Lower leg skin (tissue), 4 donors: Measurements from ENCODE around the gene SCARB2. TPM values are rescaled to one million over a fixed set of nuclear protein-coding genes. Genes with fewer than 3 reads are reported as not detected.

Experiments used
- DNase-seq, 2 donors: peaks; one replicate each; pipeline ENCODE4 v3.0.0-alpha.2; 2019; ENCODE audit warnings: low spot score in 2 of 2
- H3K4me3 ChIP-seq: fragments of 200-600 bp; sonication (generic); 2 replicates; pipeline ENCODE4 v1.5.1; 2017; ENCODE audit warnings: mild to moderate bottlenecking, low read depth; ENCODE audit not compliant: poor library complexity, severe bottlenecking
- CTCF ChIP-seq, 3 donors: fragments of 450-650 bp; IDR thresholded peaks; one replicate each; pipeline ENCODE4 v1.5.1; 2016; ENCODE audit warnings: antibody characterized with exemption in 3 of 3, mild to moderate bottlenecking in 3 of 3, moderate library complexity in 2 of 3
- POLR2A ChIP-seq, 2 donors: fragments of 450-650 bp; IDR thresholded peaks; one replicate each; pipeline ENCODE4 v1.6.1; 2016 to 2017; ENCODE audit warnings: antibody characterized with exemption in 2 of 2, mild to moderate bottlenecking in 1 of 2, moderate library complexity in 1 of 2
- WGBS, 2 donors: methylation state at CpG; one replicate each; pipeline ENCODE4 v1.1.5; 2018; 5-methylcytosine and 5-hydroxymethylcytosine counted together
- intact Hi-C: fragments of 100-400 bp; cut with DNase I; formaldehyde crosslinking; loops from one replicate; pipeline ENCODE4 v1.15.0; 2023; ENCODE audit warnings: low total_unique reads
- total RNA-seq, 4 donors: library from RNA; depleted of rRNA; stranded (reverse); fragments of >200 nt; gene quantifications; one replicate each; pipeline ENCODE4 v1.1.0, GENCODE V29; 2016

The SCARB2 gene
- total RNA-seq, 4 donors from 2014 or later, result 74.9 to 111 (median 82.8) TPM

GRCh38 chr4:76207549-76207948 is 6.1 kb downstream of the SCARB2 start:
- no peak overlapping the region for H3K4me3 ChIP-seq
- no peak for TF ChIP-seq POLR2A (IDR thresholded peaks at IDR 0.05)
- TF ChIP-seq CTCF (IDR thresholded peaks at IDR 0.05), result no peak
- no peak for DNase-seq
- intact Hi-C loops, result no loop called here

- no peak for DNase-seq
- TF ChIP-seq CTCF (IDR thresholded peaks at IDR 0.05), result no peak
- no peak for TF ChIP-seq POLR2A (IDR thresholded peaks at IDR 0.05)
- 54 to 56% methylated on average over 7 of the region's 7 CpGs for WGBS, 2 donors
- intact Hi-C loops, result no loop called here
- H3K4me3 ChIP-seq, result no peak overlapping the region
These were observed 7.2 kb downstream of the SCARB2 start for GRCh38 chr4:76206222-76206942.

DNA sequence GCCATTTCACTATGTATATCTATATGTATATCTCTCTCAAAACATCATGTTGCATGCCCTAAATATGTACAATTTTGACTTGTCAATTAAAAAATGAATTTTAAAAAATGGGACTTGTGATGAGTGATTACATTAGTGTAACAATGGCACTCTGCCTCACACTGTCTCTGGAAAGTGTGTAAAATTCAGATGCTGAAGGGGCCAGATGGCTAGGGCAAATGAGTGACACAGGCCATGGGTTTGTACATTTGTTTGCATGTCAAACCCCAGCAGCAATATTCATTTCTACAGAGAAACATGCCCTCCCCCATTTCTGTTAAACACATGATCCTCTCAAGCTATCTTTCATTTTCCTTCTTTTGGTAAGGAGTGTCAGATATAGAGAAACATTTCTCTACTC is 8.1 kb downstream of the SCARB2 start:
- H3K4me3 ChIP-seq, result no peak overlapping the region
- intact Hi-C loops, result no loop called here
- no peak for DNase-seq
- TF ChIP-seq CTCF (IDR thresholded peaks at IDR 0.05), result no peak

- intact Hi-C loops, result no loop called here
- 86 to 93% methylated on average over 1 of the region's 1 CpG for WGBS, 2 donors
- no peak overlapping the region for H3K4me3 ChIP-seq
- no peak for DNase-seq
- TF ChIP-seq POLR2A (IDR thresholded peaks at IDR 0.05), result no peak
- no peak for TF ChIP-seq CTCF (IDR thresholded peaks at IDR 0.05)
These were observed 8.7 kb downstream of the SCARB2 start for GRCh38 chr4:76204936-76205335.

DNA sequence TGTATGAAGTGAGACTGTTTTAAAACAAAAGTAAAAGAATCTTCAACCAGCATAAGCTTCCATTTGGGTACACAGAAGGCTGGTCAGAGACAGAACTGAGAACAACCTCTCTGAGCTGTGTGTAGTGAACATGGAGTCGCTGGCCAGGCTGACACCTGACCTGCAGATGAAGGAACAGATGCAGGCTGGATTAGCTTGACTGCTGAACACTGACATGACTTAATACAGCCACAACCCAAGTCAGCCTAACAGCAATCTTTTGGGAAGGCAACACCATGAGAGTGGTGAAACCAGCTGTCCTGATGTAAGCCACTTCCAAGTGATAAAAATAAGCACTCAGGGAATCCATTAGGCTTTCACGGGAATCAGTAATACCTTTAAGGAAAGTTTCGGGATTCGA is 10.1 kb downstream of the SCARB2 start:
- intact Hi-C loops, result no loop called here
- no peak for DNase-seq
- no peak overlapping the region for H3K4me3 ChIP-seq
- WGBS, 2 donors, result 79 to 86% methylated on average over 4 of the region's 4 CpGs
- TF ChIP-seq CTCF (IDR thresholded peaks at IDR 0.05), result no peak
- no peak for TF ChIP-seq POLR2A (IDR thresholded peaks at IDR 0.05)

GRCh38 chr4:76201276-76201675 is 12.3 kb downstream of the SCARB2 start:
- intact Hi-C loops, result no loop called here
- DNase-seq, result no peak
- no peak overlapping the region for H3K4me3 ChIP-seq
- TF ChIP-seq POLR2A (IDR thresholded peaks at IDR 0.05), result no peak
- no peak for TF ChIP-seq CTCF (IDR thresholded peaks at IDR 0.05)
- 86 to 90% methylated on average over 4 of the region's 4 CpGs for WGBS, 2 donors
